Astrocyte of the cerebellum (primary cell): ENCODE results near the gene MARF1.
"Not testable (repeated sequence)": the region's sequence is repeated elsewhere in the genome, so short reads cannot be mapped to it uniquely, and the experiment has no call there.

Experiments
- DNase-seq: peaks from one replicate; pipeline ENCODE4 v3.0.0-alpha.2; 2011; ENCODE audit warnings: low read depth
- H3K4me3 ChIP-seq: 2 replicates; pipeline ENCODE4 v1.5.1; 2011; ENCODE audit warnings: mild to moderate bottlenecking, low read depth, low read length, moderate library complexity
- CTCF ChIP-seq: IDR thresholded peaks from 2 replicates; pipeline ENCODE4 v1.5.1; 2012; ENCODE audit warnings: low read length, low read depth, moderate library complexity, mild to moderate bottlenecking; ENCODE audit errors: missing control alignments
- in situ Hi-C: cut with HindIII; loops from 2 replicates; pipeline ENCODE4 v1.10.0; 2017; ENCODE audit warnings: low sequenced_read_pairs

MARF1 gene

GRCh38 chr16:15653227-15653626, 10.3 kb upstream of the MARF1 start:
- TF ChIP-seq CTCF, result no peak
- H3K4me3 ChIP-seq, result no peak overlapping the region
- DNase-seq, result peak; percentile 49
- in situ Hi-C loops, result no loop called here

- H3K4me3 ChIP-seq, result no peak overlapping the region
- in situ Hi-C loops, result no loop called here
- no peak for TF ChIP-seq CTCF
- no peak for DNase-seq
These were observed 9.5 kb upstream of the MARF1 start for GRCh38 chr16:15652293-15653001.

- no peak for DNase-seq
- no peak for TF ChIP-seq CTCF
- H3K4me3 ChIP-seq, result peak overlapping the region; percentile 93
- in situ Hi-C loops, result no loop called here
These were observed 7.8 kb upstream of the MARF1 start for GRCh38 chr16:15650698-15651171.

- H3K4me3 ChIP-seq, result peak within 1 kb of the TSS; percentile 93
- TF ChIP-seq CTCF, result no peak
- peak; percentile 68 for DNase-seq
- in situ Hi-C loops, result no loop called here
These were observed 7.2 kb upstream of the MARF1 start, which contains the start of gene NDE1 for GRCh38 chr16:15650019-15650697. NDE1 (plus strand) TSS chr16:15650245; CDS start chr16:15664779, 14,534 bp downstream.

GRCh38 chr16:15649727-15650018, 6.7 kb upstream of the MARF1 start:
- no peak for TF ChIP-seq CTCF
- in situ Hi-C loops, result no loop called here
- peak overlapping the region; percentile 93 for H3K4me3 ChIP-seq
- DNase-seq, result no peak

GRCh38 chr16:15649311-15649710, 6.4 kb upstream of the MARF1 start:
- peak overlapping the region; percentile 93 for H3K4me3 ChIP-seq
- in situ Hi-C loops, DNase-seq: not testable (repeated sequence)

GRCh38 chr16:15648135-15648730, 5.3 kb upstream of the MARF1 start:
- in situ Hi-C loops, result no loop called here
- H3K4me3 ChIP-seq, result no peak overlapping the region
- no peak for TF ChIP-seq CTCF
- DNase-seq, result no peak
